Stimulated activated naive CD4-positive, alpha-beta T cell treated with Interleukin-2 at 50 U/mL for 16 hours (primary cell): Measurements from ENCODE around the gene SPON1.

ENCODE experiments used
- DNase-seq: peaks from one replicate; lab custom pipeline; 2025; lab: John Stamatoyannopoulos, UW

Gene SPON1

GRCh38 chr11:14190992-14191778, 228.7 kb downstream of the SPON1 start:
- DNase-seq: no peak

- DNase-seq: no peak
These were observed 231.1 kb downstream of the SPON1 start for GRCh38 chr11:14193644-14194043.

- no peak for DNase-seq
These were observed 240.0 kb downstream of the SPON1 start for GRCh38 chr11:14202251-14203196.

GRCh38 chr11:14203321-14203720, 240.8 kb downstream of the SPON1 start:
- no peak for DNase-seq

- DNase-seq: no peak
These were observed 250.5 kb downstream of the SPON1 start for GRCh38 chr11:14212986-14213385.

DNA sequence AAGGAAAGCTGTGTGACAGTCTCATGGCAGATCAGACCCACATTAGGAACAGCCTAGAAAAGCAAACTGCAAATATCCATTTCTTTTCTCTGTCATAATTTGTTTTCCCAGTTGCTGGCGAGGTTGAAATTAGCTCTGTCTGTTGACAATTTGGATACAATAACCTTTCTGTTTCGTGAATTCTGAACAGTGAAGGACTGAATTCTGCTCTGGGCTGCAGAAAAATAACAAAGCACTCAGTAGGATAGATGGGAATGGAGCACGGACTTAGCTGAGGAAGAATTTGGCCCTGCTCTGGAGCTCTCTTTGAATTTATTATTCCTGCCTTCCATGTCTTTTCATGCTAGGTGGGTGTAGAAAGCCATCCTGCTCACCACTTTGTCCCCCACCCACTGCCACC, 256.2 kb downstream of the SPON1 start:
- DNase-seq: no peak

DNA sequence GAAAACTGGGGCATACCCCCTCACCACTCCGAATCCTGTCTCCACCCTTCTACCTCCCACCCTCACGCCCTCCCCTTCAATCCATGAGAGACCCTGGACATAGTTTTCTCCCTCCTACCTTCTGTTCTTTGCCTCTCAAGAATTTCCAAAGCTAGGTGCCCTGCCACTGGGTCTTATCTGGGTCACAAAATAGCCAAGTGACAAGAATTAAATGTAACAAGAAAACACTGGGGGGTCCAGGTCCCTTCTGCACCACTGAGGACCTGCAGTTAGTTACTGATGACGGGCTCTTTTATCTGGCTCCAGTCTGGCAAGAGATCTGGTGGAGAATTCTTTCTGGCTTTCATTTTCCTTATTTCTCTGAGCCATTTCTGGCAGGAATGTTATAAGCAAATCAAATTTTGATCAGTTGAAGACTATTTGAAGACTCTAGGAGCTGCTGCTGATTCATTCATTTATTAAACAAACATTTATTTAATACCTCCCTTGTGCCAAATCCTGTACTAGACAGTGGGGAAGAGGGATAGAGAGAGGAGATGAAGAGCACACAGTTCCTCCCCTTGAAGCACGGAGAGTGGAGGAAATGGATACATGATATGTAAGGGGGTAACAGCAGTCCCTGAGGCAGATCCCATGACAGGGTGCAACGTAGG, 261.2 kb downstream of the SPON1 start:
- no peak for DNase-seq

DNA sequence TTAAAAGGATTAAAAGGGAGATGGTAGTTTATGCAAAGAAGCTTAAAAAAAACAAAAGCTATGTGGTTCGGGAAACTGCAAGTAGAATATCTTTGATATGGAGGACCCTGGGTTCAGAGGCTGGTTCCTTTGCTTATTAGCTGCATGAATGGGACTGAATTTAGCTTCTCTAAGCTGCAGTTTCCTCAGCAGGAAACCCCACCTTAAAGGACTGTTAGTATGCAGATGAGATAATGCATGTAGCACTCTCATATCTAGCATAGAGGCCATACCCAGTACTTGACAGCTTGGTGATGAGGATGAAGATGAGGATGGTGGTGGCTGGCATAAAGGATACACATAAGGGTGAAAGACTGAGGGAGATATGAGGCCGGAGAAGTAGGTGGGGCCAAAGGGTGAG, 261.9 kb downstream of the SPON1 start:
- no peak for DNase-seq

DNA sequence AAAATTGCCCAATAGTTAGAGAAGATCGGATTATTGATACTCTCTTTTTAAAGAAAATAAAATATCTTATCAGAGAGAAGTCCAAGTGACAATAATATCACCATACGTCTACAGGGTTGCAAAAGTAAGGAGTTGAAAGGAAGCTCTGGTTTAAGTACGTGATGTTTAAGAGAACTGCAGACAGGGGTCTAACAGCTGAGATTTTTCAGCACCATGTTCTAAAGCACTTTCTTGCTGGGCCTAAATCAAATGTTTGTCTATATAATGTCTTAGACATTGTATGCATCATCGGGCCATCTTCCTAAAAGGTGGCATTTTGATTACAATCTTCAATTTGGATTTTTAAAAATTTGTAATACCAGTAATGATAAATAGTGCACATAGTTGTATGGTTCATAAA, 263.1 kb downstream of the SPON1 start:
- no peak for DNase-seq

- no peak for DNase-seq
These were observed 265.8 kb downstream of the SPON1 start for GRCh38 chr11:14228356-14228755.

DNA sequence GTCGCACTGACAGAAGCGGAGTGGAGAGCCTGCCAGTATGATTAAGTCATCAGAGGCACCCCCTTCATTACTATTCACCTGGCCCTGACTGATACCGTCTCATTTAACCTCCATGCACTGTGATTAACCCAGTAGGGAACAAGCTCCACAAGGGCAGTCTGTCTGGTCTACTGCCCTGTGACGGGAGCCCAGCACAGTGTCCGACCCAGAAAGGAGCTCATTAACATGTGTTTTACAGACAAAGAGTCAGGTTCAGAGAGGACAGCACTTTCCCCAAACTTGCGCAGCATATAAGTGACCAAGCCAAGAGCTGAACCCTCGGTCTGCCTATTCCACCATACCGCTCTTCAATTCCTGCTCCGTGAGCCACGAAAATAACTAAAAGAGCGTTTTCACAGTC, 266.9 kb downstream of the SPON1 start:
- no peak for DNase-seq

- no peak for DNase-seq
These were observed 267.9 kb downstream of the SPON1 start for GRCh38 chr11:14230407-14230806.

DNA sequence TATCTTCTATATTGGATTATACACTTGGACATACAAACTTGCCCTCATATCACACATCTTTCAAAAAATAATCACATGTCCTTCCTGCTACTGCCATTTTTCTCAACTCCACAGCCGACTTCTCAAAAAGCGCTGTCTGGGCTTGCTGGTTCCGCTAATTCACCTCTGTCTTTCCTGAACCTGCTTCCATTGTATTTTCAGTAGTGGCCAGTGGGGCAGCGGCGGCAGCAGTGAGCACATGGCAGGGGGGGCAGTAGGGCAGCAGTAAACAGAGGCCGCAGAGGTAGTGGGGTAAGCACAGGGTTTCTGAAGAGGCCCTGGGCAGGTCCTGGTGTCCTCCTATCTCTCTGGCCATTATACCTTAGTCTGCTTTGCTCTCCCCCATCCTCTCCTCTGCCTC, 270.1 kb downstream of the SPON1 start:
- DNase-seq: no peak

GRCh38 chr11:14234446-14234845, 271.9 kb downstream of the SPON1 start:
- no peak for DNase-seq

DNA sequence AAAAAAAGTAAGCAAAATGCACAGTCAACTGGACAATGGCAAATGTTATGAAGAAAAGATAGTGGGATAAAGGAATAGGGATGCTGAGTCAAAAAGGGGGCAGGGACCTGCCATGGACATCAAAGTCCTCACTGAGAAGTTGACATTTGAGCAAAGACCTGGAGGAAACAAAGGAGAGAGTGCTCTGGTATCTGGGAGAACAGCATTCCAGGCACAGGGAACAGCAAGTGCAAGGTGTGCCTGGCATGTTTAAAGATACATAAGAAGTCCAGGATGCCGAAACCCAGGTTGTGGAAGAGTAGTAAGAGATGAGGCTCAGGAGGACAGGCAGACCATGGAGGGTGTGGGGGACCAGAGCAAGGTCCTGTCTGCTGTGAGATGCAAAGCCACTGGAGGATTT, 273.2 kb downstream of the SPON1 start:
- DNase-seq: no peak

DNA sequence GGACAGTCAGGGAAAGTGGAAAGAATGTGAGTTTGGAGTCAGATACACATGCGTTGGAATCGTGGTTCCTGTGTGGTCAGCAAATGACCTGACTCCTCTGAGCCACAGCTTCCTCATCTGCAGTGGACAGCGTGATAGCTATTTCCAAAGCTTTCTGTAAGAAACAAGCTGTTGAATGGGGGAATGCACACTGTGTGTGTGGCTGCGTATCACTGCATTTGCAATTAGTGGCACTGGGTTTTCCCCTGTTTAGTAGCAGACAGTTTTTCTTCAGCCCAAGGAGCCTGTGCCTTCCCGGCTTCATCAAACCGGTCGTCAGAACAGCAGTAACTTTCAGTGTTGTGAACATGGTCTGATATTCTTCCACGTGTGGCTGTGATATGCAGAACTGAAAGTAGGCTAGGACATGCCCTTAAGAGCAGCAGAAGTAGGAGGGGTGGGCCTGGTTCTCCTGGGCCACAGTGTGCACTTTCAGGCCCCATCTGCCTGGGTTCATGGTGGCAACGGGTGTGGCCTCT, 275.0 kb downstream of the SPON1 start:
- DNase-seq: no peak

GRCh38 chr11:14240221-14240620, 277.7 kb downstream of the SPON1 start:
- no peak for DNase-seq

GRCh38 chr11:14240951-14241350, 278.4 kb downstream of the SPON1 start:
- DNase-seq: no peak

DNA sequence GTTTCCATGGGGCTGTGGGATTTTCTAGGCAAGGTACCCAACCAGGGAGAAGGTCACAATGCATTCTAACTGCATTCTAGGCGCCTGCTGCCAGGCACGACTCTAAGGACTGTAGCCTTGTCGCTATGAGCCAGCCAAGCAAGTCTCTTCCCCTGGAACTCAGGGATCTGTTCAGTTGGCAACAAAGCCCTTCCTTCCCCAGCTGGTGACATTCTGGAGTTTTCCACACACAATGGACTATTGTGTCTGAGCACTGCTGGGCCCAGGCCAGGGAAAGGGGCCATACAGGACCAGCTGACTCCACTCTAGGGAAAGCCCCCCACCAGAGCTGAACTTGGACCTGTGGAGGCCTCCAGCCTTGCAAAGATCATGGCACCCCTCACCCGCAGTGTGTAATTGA, 279.7 kb downstream of the SPON1 start:
- no peak for DNase-seq

DNA sequence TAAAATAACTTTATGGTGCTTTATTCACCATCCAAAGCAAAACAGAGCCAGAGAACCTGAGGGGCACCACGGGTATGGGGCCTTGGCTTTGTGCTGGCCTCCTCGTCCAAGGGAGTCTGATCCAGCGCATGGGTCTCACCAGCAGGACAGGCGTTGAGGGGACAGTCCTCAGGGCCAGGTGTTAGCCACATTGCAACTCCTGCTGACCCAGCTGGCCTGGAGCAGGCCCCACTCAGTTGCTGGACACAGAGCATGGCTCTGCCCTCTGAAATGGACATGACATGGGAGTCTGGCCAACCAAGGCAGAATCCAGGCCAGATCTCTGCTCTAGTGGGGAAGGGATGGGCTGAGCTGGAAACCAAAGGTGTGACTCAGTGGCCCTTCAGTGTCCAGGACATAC, 280.2 kb downstream of the SPON1 start:
- DNase-seq: no peak

DNA sequence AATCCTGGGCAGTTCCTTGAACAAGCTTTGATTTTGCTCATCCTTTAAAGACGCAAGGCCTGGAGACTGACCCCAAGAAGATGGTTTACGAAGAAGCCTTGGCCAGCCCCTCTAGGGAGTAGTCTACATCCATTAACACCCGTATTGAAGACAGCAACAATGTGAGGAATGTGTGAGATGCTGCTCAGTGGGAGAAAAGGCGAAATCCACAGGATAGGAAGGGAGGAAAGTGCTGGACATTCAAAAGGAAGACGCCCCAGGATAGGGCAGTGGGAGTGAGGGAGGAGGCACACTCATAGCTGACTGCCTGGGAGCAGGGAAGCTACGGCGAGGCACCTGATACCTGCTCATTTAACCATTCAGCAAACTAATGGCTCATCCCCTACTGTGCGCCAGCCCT, 282.4 kb downstream of the SPON1 start:
- no peak for DNase-seq

DNA sequence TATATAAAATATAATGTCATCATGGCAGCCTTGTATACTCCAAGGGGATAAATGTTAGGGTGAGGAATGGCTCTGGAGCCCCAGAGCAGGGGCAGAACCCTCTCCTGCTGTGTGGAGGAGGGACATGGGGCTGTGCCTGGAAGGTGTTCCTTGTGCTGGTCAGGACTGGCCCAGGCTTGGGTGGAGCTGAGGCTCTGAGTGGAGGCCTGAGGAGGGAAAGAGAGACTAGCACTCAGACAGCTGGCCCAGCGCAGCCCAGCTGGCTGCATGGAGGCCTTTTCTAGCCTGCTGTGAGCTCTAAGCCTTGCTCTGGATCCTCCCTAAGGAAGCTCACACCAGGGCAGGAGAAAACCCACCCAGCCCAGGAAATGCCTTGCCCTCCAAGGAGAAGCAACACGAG, 282.9 kb downstream of the SPON1 start:
- DNase-seq: no peak
